ENCODE measurements around the gene CEP120. TPM values are rescaled to one million over a fixed set of nuclear protein-coding genes. Genes with fewer than 3 reads are reported as not detected.
"Not testable (repeated sequence)": the region's sequence is repeated elsewhere in the genome, so short reads cannot be mapped to it uniquely, and the experiment has no call there.

CEP120 gene
- total and polyA plus RNA-seq, 7 donors: 2.5 to 15.0 (median 5.3) TPM

DNA sequence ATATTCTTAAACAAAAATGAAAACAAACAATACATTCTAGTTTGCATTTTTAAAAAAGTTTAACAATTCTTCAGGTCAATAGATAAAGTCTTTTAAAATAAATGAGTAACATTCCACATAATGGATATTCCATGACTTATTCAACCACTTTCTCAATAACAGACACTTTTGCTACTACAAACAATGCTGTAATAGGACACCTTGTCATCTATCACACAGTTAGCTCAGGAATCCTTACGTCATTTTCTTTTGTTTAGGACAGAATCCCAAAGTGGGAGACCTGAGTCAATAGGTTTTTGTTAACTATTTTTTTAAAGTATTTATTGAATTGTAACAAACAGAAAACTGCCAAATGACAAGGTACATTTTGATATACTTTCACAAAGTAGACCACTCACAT is 72.5 kb downstream of the CEP120 start:
- Histone ChIP-seq H3K4me1 (no peaks in the 10 kb centered on the region), H3K4me3 (no peak overlapping the region), H3K27me3 (ENCODE audit: insufficient read depth in 3 of 3, low read length in 2 of 3) (no peaks in the 10 kb centered on the region), H3K36me3 (ENCODE audit: insufficient read depth in 1 of 2, low read depth in 1 of 2) (peaks cover 0 to 44% of the 10 kb centered on the region in 2 donors), H3K27ac (no peak overlapping the region), H3K9me3 (no peaks in the 10 kb centered on the region)
- WGBS, 3 donors: 87 to 94% (median 90%) methylated on average over 1 of the region's 1 CpG
- no peak for TF ChIP-seq CTCF (IDR thresholded peaks at IDR 0.05)
- intact Hi-C loops (cut with DNase I): no loop called here
- ATAC-seq (no peak), DNase-seq (no peak)

DNA sequence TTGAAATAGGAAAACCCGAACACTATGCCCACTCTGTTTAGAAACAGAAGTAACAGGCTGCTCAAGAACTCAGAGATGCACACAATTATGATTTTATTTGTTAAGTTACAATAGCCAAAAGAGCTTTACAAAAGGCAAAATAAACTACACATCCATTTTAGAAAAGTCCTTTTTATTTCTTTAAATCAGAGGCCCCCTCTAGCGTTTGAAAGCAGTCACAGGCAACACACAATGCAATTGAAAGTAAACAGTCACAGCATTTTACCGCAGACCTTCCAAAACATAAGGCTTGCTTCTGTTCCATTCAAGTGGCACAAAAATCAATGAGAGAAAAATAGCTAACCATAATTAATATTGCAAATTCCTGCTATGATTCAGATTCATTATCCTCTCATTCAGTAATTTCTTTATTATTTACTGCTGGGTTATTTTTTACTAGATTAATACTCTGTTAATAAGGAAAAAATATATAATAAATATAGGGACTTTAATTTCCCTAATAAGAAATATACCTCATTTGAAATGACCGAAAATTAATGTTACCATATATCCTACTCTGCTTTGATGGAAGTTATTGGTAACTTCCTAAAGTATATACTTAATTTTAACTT is 78.3 kb downstream of the CEP120 start:
- DNase-seq: no peak
- ATAC-seq: no peak
- Histone ChIP-seq H3K4me3 (no peak overlapping the region), H3K36me3 (ENCODE audit: insufficient read depth in 1 of 2, low read depth in 1 of 2) (peaks cover 0 to 42% of the 10 kb centered on the region in 2 donors), H3K9me3 (no peaks in the 10 kb centered on the region), H3K27ac (no peak overlapping the region), H3K27me3 (ENCODE audit: insufficient read depth in 3 of 3, low read length in 2 of 3) (no peaks in the 10 kb centered on the region), H3K4me1 (no peaks in the 10 kb centered on the region)
- intact Hi-C loops (cut with DNase I): loop anchor here in 1 of 2 donors (5.0 kb wide), 1 partner anchor 448 kb away; no protein-coding TSS in a partner anchor
- WGBS, 3 donors: 65 to 66% (median 65%) methylated on average over 4 of the region's 4 CpGs
- TF ChIP-seq CTCF (IDR thresholded peaks at IDR 0.05): peak; percentile 46

DNA sequence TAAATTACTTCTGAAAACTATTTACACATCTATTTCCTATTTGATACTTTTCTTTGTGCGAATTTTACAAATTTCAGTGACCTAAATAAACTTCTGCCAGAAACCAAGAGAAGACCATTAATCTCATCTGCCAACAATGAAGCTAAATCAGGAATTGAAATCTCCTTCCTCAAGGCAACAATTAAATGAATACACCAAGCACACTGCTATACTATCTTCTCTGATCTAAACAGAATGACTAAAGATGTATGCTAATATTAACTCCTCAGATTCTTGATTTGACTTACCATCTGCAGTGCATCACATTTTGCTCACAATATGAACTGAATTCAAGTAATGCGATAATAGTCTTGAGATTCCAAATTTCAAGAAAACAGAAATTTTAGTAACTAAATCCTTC is 82.3 kb downstream of the CEP120 start:
- Histone ChIP-seq H3K36me3 (ENCODE audit: insufficient read depth in 1 of 2, low read depth in 1 of 2) (peaks cover 0 to 4% of the 10 kb centered on the region in 2 donors), H3K4me3 (no peak overlapping the region), H3K27me3 (ENCODE audit: insufficient read depth in 3 of 3, low read length in 2 of 3) (no peaks in the 10 kb centered on the region), H3K27ac (no peak overlapping the region), H3K4me1 (no peaks in the 10 kb centered on the region), H3K9me3 (no peaks in the 10 kb centered on the region)
- no peak for ATAC-seq
- intact Hi-C loops (cut with DNase I): no loop called here
- DNase-seq: no peak
- no peak for TF ChIP-seq CTCF (IDR thresholded peaks at IDR 0.05)
- 52 to 77% (median 76%) methylated on average over 2 of the region's 2 CpGs for WGBS, 3 donors

GRCh38 chr5:123308377-123308776 is 114.8 kb downstream of the CEP120 start:
- WGBS, 3 donors: 76 to 83% (median 76%) methylated on average over 9 of the region's 9 CpGs
- not testable (repeated sequence) for H3K27ac ChIP-seq

DNA sequence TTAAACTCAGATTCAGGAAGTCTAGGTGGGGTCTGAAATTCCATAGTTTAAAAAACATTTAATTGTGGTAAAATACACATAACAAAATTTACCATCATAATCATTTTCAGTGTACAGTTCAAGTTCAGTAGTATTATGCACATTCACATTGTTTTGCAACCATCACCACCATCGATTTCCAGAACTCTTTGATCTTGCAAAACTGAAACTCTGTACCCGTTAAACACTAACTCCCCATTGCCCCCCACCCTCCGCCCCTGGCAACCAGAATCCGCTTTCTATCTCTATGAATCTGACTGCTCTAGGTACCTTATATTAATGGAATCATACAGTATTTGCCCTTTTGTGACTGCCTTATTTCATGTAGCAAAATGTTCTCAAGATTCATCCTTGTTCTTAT is 117.5 kb downstream of the CEP120 start:
- intact Hi-C loops (cut with DNase I): no loop called here
- no peak for DNase-seq
- no peak overlapping the region for H3K4me3 ChIP-seq
- no peak overlapping the region for H3K27ac ChIP-seq
- no peaks in the 10 kb centered on the region for H3K4me1 ChIP-seq
- H3K27me3 ChIP-seq (ENCODE audit: insufficient read depth in 3 of 3, low read length in 2 of 3): no peaks in the 10 kb centered on the region
- ATAC-seq: no peak
- WGBS, 3 donors: 77 to 85% (median 80%) methylated on average over 4 of the region's 4 CpGs
- no peaks in the 10 kb centered on the region for H3K36me3 ChIP-seq (ENCODE audit: insufficient read depth in 1 of 2, low read depth in 1 of 2)
- H3K9me3 ChIP-seq: no peaks in the 10 kb centered on the region
- no peak for TF ChIP-seq CTCF (IDR thresholded peaks at IDR 0.05)

More at GRCh38 chr5:123308377-123308776, 114.8 kb downstream of the CEP120 start:
- ATAC-seq; H3K36me3 ChIP-seq (ENCODE audit: insufficient read depth in 1 of 2, low read depth in 1 of 2); H3K27me3 ChIP-seq (ENCODE audit: insufficient read depth in 3 of 3, low read length in 2 of 3); H3K4me1 ChIP-seq; intact Hi-C loops (cut with DNase I); H3K9me3 ChIP-seq; DNase-seq; H3K4me3 ChIP-seq: not testable (repeated sequence)
